ENCODE results near the gene ZFYVE9.
"Not testable (repeated sequence)": the region's sequence is repeated elsewhere in the genome, so short reads cannot be mapped to it uniquely, and the experiment has no call there.

The ZFYVE9 gene

GRCh38 chr1:52182328-52182727, 40.4 kb downstream of the ZFYVE9 start:
- in situ Hi-C loops (cut with HindIII; ENCODE audit: low sequenced_read_pairs) = not testable (repeated sequence)

- in situ Hi-C loops (cut with HindIII; ENCODE audit: low sequenced_read_pairs) = no loop called here
Measured at GRCh38 chr1:52182874-52183400, 41.0 kb downstream of the ZFYVE9 start.

GRCh38 chr1:52186449-52186848, 44.6 kb downstream of the ZFYVE9 start:
- in situ Hi-C loops (cut with HindIII; ENCODE audit: low sequenced_read_pairs) = no loop called here

- in situ Hi-C loops (cut with HindIII; ENCODE audit: low sequenced_read_pairs) = no loop called here
Measured at GRCh38 chr1:52189898-52190480, 48.1 kb downstream of the ZFYVE9 start.

GRCh38 chr1:52190500-52191252, 48.8 kb downstream of the ZFYVE9 start:
- in situ Hi-C loops (cut with HindIII; ENCODE audit: low sequenced_read_pairs) = no loop called here

- in situ Hi-C loops (cut with HindIII; ENCODE audit: low sequenced_read_pairs) = no loop called here
Measured at GRCh38 chr1:52191395-52191965, 49.6 kb downstream of the ZFYVE9 start.

- in situ Hi-C loops (cut with HindIII; ENCODE audit: low sequenced_read_pairs) = no loop called here
Measured at GRCh38 chr1:52192024-52192423, 50.1 kb downstream of the ZFYVE9 start.

- in situ Hi-C loops (cut with HindIII; ENCODE audit: low sequenced_read_pairs) = no loop called here
Measured at GRCh38 chr1:52192436-52192835, 50.5 kb downstream of the ZFYVE9 start.

- in situ Hi-C loops (cut with HindIII; ENCODE audit: low sequenced_read_pairs) = no loop called here
Measured at GRCh38 chr1:52193985-52194384, 52.1 kb downstream of the ZFYVE9 start.

GRCh38 chr1:52195161-52195560, 53.3 kb downstream of the ZFYVE9 start:
- in situ Hi-C loops (cut with HindIII; ENCODE audit: low sequenced_read_pairs) = no loop called here

- in situ Hi-C loops (cut with HindIII; ENCODE audit: low sequenced_read_pairs) = no loop called here
Measured at GRCh38 chr1:52203935-52204625, 62.2 kb downstream of the ZFYVE9 start.

- in situ Hi-C loops (cut with HindIII; ENCODE audit: low sequenced_read_pairs) = no loop called here
Measured at GRCh38 chr1:52204696-52205095, 62.8 kb downstream of the ZFYVE9 start.

GRCh38 chr1:52206686-52207085, 64.8 kb downstream of the ZFYVE9 start:
- in situ Hi-C loops (cut with HindIII; ENCODE audit: low sequenced_read_pairs) = not testable (repeated sequence)

- in situ Hi-C loops (cut with HindIII; ENCODE audit: low sequenced_read_pairs) = no loop called here
Measured at GRCh38 chr1:52209429-52209828, 67.5 kb downstream of the ZFYVE9 start.

- in situ Hi-C loops (cut with HindIII; ENCODE audit: low sequenced_read_pairs) = no loop called here
Measured at GRCh38 chr1:52210044-52210443, 68.2 kb downstream of the ZFYVE9 start.

- in situ Hi-C loops (cut with HindIII; ENCODE audit: low sequenced_read_pairs) = no loop called here
Measured at GRCh38 chr1:52216907-52217458, 75.1 kb downstream of the ZFYVE9 start.

GRCh38 chr1:52225174-52225573, 83.3 kb downstream of the ZFYVE9 start:
- in situ Hi-C loops (cut with HindIII; ENCODE audit: low sequenced_read_pairs) = no loop called here

GRCh38 chr1:52229494-52229893, 87.6 kb downstream of the ZFYVE9 start:
- in situ Hi-C loops (cut with HindIII; ENCODE audit: low sequenced_read_pairs) = no loop called here

- in situ Hi-C loops (cut with HindIII; ENCODE audit: low sequenced_read_pairs) = loop anchor here (10.0 kb wide), 1 partner anchor 51 kb away; no protein-coding TSS in a partner anchor
Measured at GRCh38 chr1:52233463-52233862, 91.6 kb downstream of the ZFYVE9 start.

GRCh38 chr1:52234014-52234413, 92.1 kb downstream of the ZFYVE9 start:
- in situ Hi-C loops (cut with HindIII; ENCODE audit: low sequenced_read_pairs) = loop anchor here (10.0 kb wide), 1 partner anchor 51 kb away; no protein-coding TSS in a partner anchor

- in situ Hi-C loops (cut with HindIII; ENCODE audit: low sequenced_read_pairs) = loop anchor here (10.0 kb wide), 1 partner anchor 50 kb away; no protein-coding TSS in a partner anchor
Measured at GRCh38 chr1:52234708-52235107, 92.8 kb downstream of the ZFYVE9 start.

Measured in DLD1 (cell line).